HCT116 (cell line): ENCODE data around the gene TP53. TPM values are rescaled to one million over a fixed set of nuclear protein-coding genes. Genes with fewer than 3 reads are reported as not detected.

Source experiments
- ATAC-seq: fragments of 200-7000 bp; cut with Tn5 transposase; 2 replicates; pipeline ENCODE4 v1.9.1; 2020; ENCODE audit warnings: mild to moderate bottlenecking, moderate library complexity
- BruUV-seq: library from RNA; stranded (reverse); fragments of 400-500 nt; replicated peaks from 2 replicates; lab custom pipeline; 2021; lab: Mats Ljungman, UMichigan
- CTCF ChIA-PET: fragments of 300-600 bp; sonication (Branson Sonifier 250); formaldehyde crosslinking; loops from one replicate; lab custom pipeline; 2021; ENCODE audit warnings: antibody characterized with exemption; lab: Charles Lee
- POLR2A ChIA-PET: fragments of 300-600, 350-600 bp; sonication (Branson Sonifier 250); formaldehyde crosslinking; loops from one replicate; lab custom pipeline; 2021; ENCODE audit warnings: antibody characterized with exemption; lab: Charles Lee
- RAD21 ChIA-PET, 2 experiments: fragments of 300-600 bp; sonication (Branson Sonifier 250); formaldehyde crosslinking; loops; one replicate each; lab custom pipeline; 2023; ENCODE audit warnings: low total read pairs in 2 of 2; ENCODE audit not compliant: uncharacterized antibody in 2 of 2, unreplicated experiment in 2 of 2, low non-redundant PET in 1 of 2; lab: Charles Lee
- DNase-seq: peaks from one replicate; pipeline ENCODE4 v3.0.0-alpha.2; 2010; ENCODE audit warnings: low read depth, low spot score
- H2AFZ ChIP-seq: fragments of 200-600 bp; shearing (Covaris generic), sonication (generic); 2 replicates; pipeline ENCODE4 v1.6.1; 2017; ENCODE audit warnings: low read depth, mixed run types, mixed read lengths, antibody characterized with exemption, low read length; ENCODE audit not compliant: poor library complexity, severe bottlenecking
- H3K27ac ChIP-seq: 2 replicates; pipeline ENCODE4 v1.5.1; 2012; ENCODE audit warnings: low read depth, low read length
- H3K27me3 ChIP-seq: fragments of 200-600 bp; sonication (generic); 2 replicates; pipeline ENCODE4 v1.6.1; 2016; ENCODE audit warnings: mixed run types, low read length, mixed read lengths; ENCODE audit not compliant: insufficient read depth
- H3K36me3 ChIP-seq, 2 experiments: fragments of 200-500 bp in 1 of 2; fragments of 200-600 bp in 1 of 2; sonication (Bioruptor generic) in 1 of 2; sonication (generic) in 1 of 2; 2 replicates each; pipeline versions ENCODE4 v1.5.1 to v1.6.1; 2014 to 2016; ENCODE audit warnings: low read length in 2 of 2, inconsistent platforms in 1 of 2, mixed read lengths in 1 of 2, mixed run types in 1 of 2; ENCODE audit not compliant: insufficient read depth in 2 of 2, control insufficient read depth in 1 of 2
- H3K4me1 ChIP-seq, 2 experiments: fragments of 200-600 bp in 1 of 2; sonication (generic) in 1 of 2; 2 replicates each; pipeline versions ENCODE4 v1.5.1 to v1.6.1; 2012 to 2017; ENCODE audit warnings: low read length in 2 of 2, inconsistent platforms in 1 of 2, mild to moderate bottlenecking in 1 of 2, mixed read lengths in 1 of 2, mixed run types in 1 of 2, moderate library complexity in 1 of 2; ENCODE audit not compliant: insufficient read depth in 2 of 2, control insufficient read depth in 1 of 2
- H3K4me2 ChIP-seq: fragments of 200-600 bp; sonication (generic); 2 replicates; pipeline ENCODE4 v1.6.1; 2017; ENCODE audit warnings: mixed run types, low read length, mixed read lengths
- H3K4me3 ChIP-seq, 2 experiments: fragments of 200-600 bp in 1 of 2; sonication (generic) in 1 of 2; replicated peaks in 1 of 2; 2 replicates each; pipeline ENCODE4 v1.5.1; 2011 to 2016; ENCODE audit warnings: low read length in 2 of 2, control low read depth in 1 of 2, low read depth in 1 of 2, mild to moderate bottlenecking in 1 of 2, mixed read lengths in 1 of 2, mixed run types in 1 of 2
- H3K79me2 ChIP-seq: fragments of 200-600 bp; sonication (generic); 2 replicates; pipeline ENCODE4 v1.6.1; 2017; ENCODE audit warnings: mild to moderate bottlenecking, mixed run types, low read length, moderate library complexity, mixed read lengths; ENCODE audit not compliant: insufficient read depth
- H3K9ac ChIP-seq: fragments of 200-600 bp; sonication (generic); 2 replicates; pipeline ENCODE4 v1.6.1; 2016; ENCODE audit warnings: low read length, mixed read lengths
- H3K9me2 ChIP-seq: fragments of 200-600 bp; sonication (generic), shearing (Covaris generic); 2 replicates; pipeline ENCODE4 v1.6.1; 2017; ENCODE audit warnings: mixed run types, mild to moderate bottlenecking, moderate library complexity; ENCODE audit not compliant: insufficient read depth
- H3K9me3 ChIP-seq, 2 experiments: fragments of 200-500 bp in 1 of 2; fragments of 200-600 bp in 1 of 2; sonication (Bioruptor generic) in 1 of 2; sonication (generic) in 1 of 2; 2 replicates each; pipeline ENCODE4 v1.6.1; 2014 to 2017; ENCODE audit warnings: low read length in 2 of 2, mixed read lengths in 2 of 2, inconsistent platforms in 1 of 2, low read depth in 1 of 2, mild to moderate bottlenecking in 1 of 2, mixed run types in 1 of 2, moderate library complexity in 1 of 2; ENCODE audit not compliant: control insufficient read depth in 1 of 2, insufficient read depth in 1 of 2
- H4K20me1 ChIP-seq: fragments of 200-600 bp; sonication (generic), shearing (Covaris generic); 2 replicates; pipeline ENCODE4 v1.6.1; 2017; ENCODE audit warnings: mixed run types, mild to moderate bottlenecking, moderate library complexity; ENCODE audit not compliant: insufficient read depth
- CBX3 ChIP-seq: IDR thresholded peaks from 2 replicates; pipeline ENCODE4 v1.6.1; 2012; ENCODE audit warnings: low read depth
- CEBPB ChIP-seq: IDR thresholded peaks from 2 replicates; pipeline ENCODE4 v1.6.1; 2012; ENCODE audit warnings: low read depth
- CTCF ChIP-seq, 3 experiments: fragments of 200-600 bp in 1 of 3; sonication (generic) in 1 of 3; IDR thresholded peaks in 2 of 3; conservative IDR thresholded peaks in 1 of 3; 2 replicates each; pipeline ENCODE4 v1.5.1; 2012 to 2017; ENCODE audit warnings: low read depth in 2 of 3, low read length in 2 of 3, antibody characterized with exemption in 1 of 3, borderline replicate concordance in 1 of 3, control low read depth in 1 of 3, mild to moderate bottlenecking in 1 of 3, mixed read lengths in 1 of 3, mixed run types in 1 of 3, moderate library complexity in 1 of 3; ENCODE audit not compliant: insufficient read depth in 1 of 3
- EGR1 ChIP-seq: IDR thresholded peaks from 2 replicates; pipeline ENCODE4 v1.6.1; 2012; ENCODE audit warnings: low read depth
- ELF1 ChIP-seq: IDR thresholded peaks from 2 replicates; pipeline ENCODE4 v1.6.1; 2012; ENCODE audit warnings: low read depth, borderline replicate concordance
- EZH2 ChIP-seq: fragments of 200-600 bp; sonication (generic); IDR thresholded peaks from 2 replicates; pipeline ENCODE4 v1.6.1; 2017; ENCODE audit warnings: antibody characterized with exemption, mixed run types
- EZH2phosphoT487 ChIP-seq: fragments of 200-600 bp; IDR thresholded peaks from 2 replicates; pipeline ENCODE4 v1.6.1; 2018; ENCODE audit warnings: antibody characterized with exemption, borderline replicate concordance
- FOSL1 ChIP-seq: IDR thresholded peaks from 2 replicates; pipeline ENCODE4 v1.6.1; 2012; ENCODE audit warnings: low read depth
- POLR2A ChIP-seq: IDR thresholded peaks from 2 replicates; pipeline ENCODE4 v1.7.0; 2011; ENCODE audit warnings: borderline replicate concordance; ENCODE audit not compliant: insufficient read depth, insufficient read length; ENCODE audit errors: extremely low read depth
- POLR2AphosphoS5 ChIP-seq: IDR thresholded peaks from 2 replicates; pipeline ENCODE4 v1.6.1; 2011; ENCODE audit warnings: mild to moderate bottlenecking, low read depth, low read length, moderate library complexity
- SIN3A ChIP-seq: IDR thresholded peaks from 2 replicates; pipeline ENCODE4 v1.6.1; 2012; ENCODE audit warnings: low read depth
- SP1 ChIP-seq: IDR thresholded peaks from 2 replicates; pipeline ENCODE4 v1.6.1; 2012; ENCODE audit warnings: low read depth
- SRF ChIP-seq: IDR thresholded peaks from 2 replicates; pipeline ENCODE4 v1.6.1; 2012; ENCODE audit warnings: low read depth
- TCF7L2 ChIP-seq: IDR thresholded peaks from 2 replicates; pipeline ENCODE4 v1.7.0; 2011; ENCODE audit warnings: borderline replicate concordance, inconsistent platforms; ENCODE audit not compliant: insufficient read depth, insufficient read length; ENCODE audit errors: extremely low read depth
- ZNF274 ChIP-seq: fragments of 200-500 bp; sonication (Bioruptor generic); IDR thresholded peaks from 2 replicates; pipeline ENCODE4 v1.6.1; 2014; ENCODE audit warnings: mild to moderate bottlenecking, low read depth, low read length, inconsistent platforms
- intact Hi-C: fragments of 100-400 bp; cut with micrococcal nuclease; formaldehyde crosslinking; loops from 2 replicates; pipeline ENCODE4 v1.10.0; 2022
- total RNA-seq: library from RNA; stranded (reverse); gene quantifications from one replicate; pipeline ENCODE4 v1.2.1, GENCODE V29; 2021; ENCODE audit not compliant: unreplicated experiment

TP53 gene
- total RNA-seq, 1 experiment from 2014 or later: 110 TPM

- ATAC-seq: no peak
- ChIA-PET RAD21 (interaction anchor here in 1 of 2 experiments (0.6 kb wide), 1 partner anchor 11 kb away, joined by 3 read pairs; no protein-coding TSS in a partner anchor), CTCF (interaction anchor here (1.0 kb wide), 1 partner anchor 42 kb away, joined by 3 read pairs; no protein-coding TSS in a partner anchor), POLR2A (no interaction called here)
- no peak overlapping the region for H3K4me2 ChIP-seq
- intact Hi-C loops: no loop called here
- TF ChIP-seq ELF1: no peak
- TF ChIP-seq CTCF (IDR thresholded peaks at IDR 0.05 in 2 of 3, conservative IDR thresholded peaks at IDR 0.05 in 1 of 3; ENCODE audit: borderline replicate concordance in 1 of 3, insufficient read depth in 1 of 3, low read depth in 2 of 3, low read length in 2 of 3): no peak
- no peak for TF ChIP-seq EZH2
- no peak for TF ChIP-seq SIN3A
- TF ChIP-seq TCF7L2: no peak
- no peak for TF ChIP-seq FOSL1
- no peak for TF ChIP-seq EZH2phosphoT487
- no peak for TF ChIP-seq EGR1
- TF ChIP-seq CEBPB: no peak
- TF ChIP-seq CBX3: no peak
- TF ChIP-seq ZNF274: no peak
- no peak for TF ChIP-seq SRF
- TF ChIP-seq SP1: no peak
- TF ChIP-seq POLR2A: no peak
- no peak for TF ChIP-seq POLR2AphosphoS5
- H3K4me3 ChIP-seq: no peak overlapping the region
- BruUV-seq: no TSS peak
- H2AFZ ChIP-seq: no peak overlapping the region
- H3K27ac ChIP-seq: no peak overlapping the region
- H3K79me2 ChIP-seq: peaks cover 4% of the 10 kb centered on the region; the same call in 1 of the 2 replicates
- H3K9ac ChIP-seq: no peak overlapping the region
- H3K9me2 ChIP-seq: no peaks in the 10 kb centered on the region
- H3K4me1 ChIP-seq: no peaks in the 10 kb centered on the region
- peaks cover 0 to 5% of the 10 kb centered on the region in 2 experiments; a peak in 1 of 4 replicates for H3K9me3 ChIP-seq
- no peaks in the 10 kb centered on the region for H4K20me1 ChIP-seq
- no peak for DNase-seq
- H3K27me3 ChIP-seq: no peaks in the 10 kb centered on the region
- peaks cover 19 to 24% of the 10 kb centered on the region in 2 experiments for H3K36me3 ChIP-seq
Measured at GRCh38 chr17:7674934-7675333, 12.4 kb downstream of the TP53 start.
